Measurements from ENCODE around the gene HPS5. TPM values are rescaled to one million over a fixed set of nuclear protein-coding genes. Genes with fewer than 3 reads are reported as not detected.
A peak's percentile ranks its signal among the peaks of the same experiment; 100 is the strongest.
"Not testable (repeated sequence)": the region's sequence is repeated elsewhere in the genome, so short reads cannot be mapped to it uniquely, and the experiment has no call there.

HPS5 gene
- polyA plus RNA-seq, 1 donor (not counting 4 experiments of a cell fraction or from before 2014, with no cell fraction given) = 20.9 TPM

DNA sequence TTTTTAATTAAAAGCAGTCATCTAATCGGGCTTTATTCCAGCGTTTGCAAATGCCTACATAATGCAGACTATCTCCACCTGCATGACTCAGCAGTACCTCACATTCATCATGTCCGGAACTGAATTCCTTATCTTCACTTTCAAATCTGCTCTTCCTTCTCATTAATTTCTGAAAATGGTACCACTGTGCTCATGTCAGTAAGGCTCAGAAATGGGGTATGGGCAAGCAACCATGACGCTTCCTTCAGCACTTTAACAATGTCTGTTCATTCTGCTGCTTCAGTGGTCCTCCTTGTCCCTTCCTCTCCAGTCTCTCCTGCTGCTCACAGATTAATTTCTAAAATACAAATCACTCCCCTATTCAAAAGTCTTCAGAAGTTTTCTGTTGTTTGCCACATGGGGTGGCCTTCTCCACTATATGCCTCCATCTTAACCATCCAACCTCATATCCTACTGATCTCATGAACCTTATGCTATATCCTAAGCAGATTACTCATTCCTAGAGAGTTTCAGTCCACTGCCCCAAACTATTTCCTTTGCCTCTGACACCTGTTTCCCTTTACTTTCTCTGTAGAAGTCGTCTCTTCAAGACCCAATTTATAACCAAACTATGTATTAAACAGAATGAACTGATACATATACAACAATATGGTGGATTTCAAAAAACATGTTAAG lies 7.4 kb upstream of the HPS5 start:
- peaks cover 21% of the 10 kb centered on the region for H3K4me1 ChIP-seq (ENCODE audit: control insufficient read depth, extremely low read depth, insufficient read depth, low read length)
- peak; percentile 88 for FAIRE-seq

DNA sequence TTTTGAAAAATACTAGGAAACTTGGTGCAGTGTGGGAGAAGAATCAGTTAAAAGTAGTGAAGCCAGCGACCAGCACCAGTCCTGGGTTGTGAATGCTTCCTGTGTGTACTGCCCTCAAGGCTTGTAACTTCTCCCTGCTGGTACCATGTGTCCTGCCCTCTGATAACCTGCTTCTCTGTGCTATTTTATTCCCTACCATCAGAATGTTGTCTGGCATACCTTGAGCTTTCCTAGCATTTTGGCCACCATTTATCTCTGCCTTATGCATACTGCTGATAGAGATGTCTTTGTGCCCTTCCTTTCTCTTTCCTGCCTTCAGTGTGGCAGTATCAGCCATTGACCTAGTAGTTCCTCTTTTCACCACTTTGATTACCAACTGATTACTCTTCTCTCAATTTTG lies 2.4 kb upstream of the HPS5 start:
- FAIRE-seq = no peak
- H3K9me3 ChIP-seq (ENCODE audit: control insufficient read depth, low read depth, low read length) = no peaks in the 10 kb centered on the region
- H3K4me2 ChIP-seq (ENCODE audit: control insufficient read depth, extremely low read depth, insufficient read depth, low read depth, low read length) = peak overlapping the region; percentile 92
- dilution Hi-C loops (cut with MboI; ENCODE audit: extremely low pct_ligation_motif_present, low sequenced_read_pairs) = no loop called here
- DNase-seq (ENCODE audit: low read depth, low spot score) = no peak
- H4K20me1 ChIP-seq (ENCODE audit: control insufficient read depth, extremely low read depth, insufficient read depth, low read length) = no peaks in the 10 kb centered on the region
- H3K36me3 ChIP-seq (ENCODE audit: control insufficient read depth in 2 of 2, extremely low read depth in 1 of 2, insufficient read depth in 2 of 2, low read length in 2 of 2) = peaks cover 0 to 4% of the 10 kb centered on the region in 2 experiments
- H3K27me3 ChIP-seq (ENCODE audit: control insufficient read depth, extremely low read depth, insufficient read depth, low read length) = no peaks in the 10 kb centered on the region
- peaks cover 35% of the 10 kb centered on the region for H3K4me1 ChIP-seq (ENCODE audit: control insufficient read depth, extremely low read depth, insufficient read depth, low read length)
- H3K4me3 ChIP-seq (ENCODE audit: control insufficient read depth in 2 of 3, extremely low read depth in 1 of 3, insufficient read depth in 2 of 3, low read depth in 1 of 3, low read length in 3 of 3) = peak overlapping the region; percentile 62 to 97 (median 69)
- H3K9ac ChIP-seq (ENCODE audit: control insufficient read depth, extremely low read depth, insufficient read depth, low read length) = peak overlapping the region; percentile 97
- H3K27ac ChIP-seq (ENCODE audit: control insufficient read depth, insufficient read depth, low read length) = peak overlapping the region; percentile 22
- peaks cover 74% of the 10 kb centered on the region for H3K79me2 ChIP-seq (ENCODE audit: control insufficient read depth, insufficient read depth, low read length)
- no peak overlapping the region for H2AFZ ChIP-seq (ENCODE audit: control insufficient read depth, low read length)
- TF ChIP-seq, protein P1, sequence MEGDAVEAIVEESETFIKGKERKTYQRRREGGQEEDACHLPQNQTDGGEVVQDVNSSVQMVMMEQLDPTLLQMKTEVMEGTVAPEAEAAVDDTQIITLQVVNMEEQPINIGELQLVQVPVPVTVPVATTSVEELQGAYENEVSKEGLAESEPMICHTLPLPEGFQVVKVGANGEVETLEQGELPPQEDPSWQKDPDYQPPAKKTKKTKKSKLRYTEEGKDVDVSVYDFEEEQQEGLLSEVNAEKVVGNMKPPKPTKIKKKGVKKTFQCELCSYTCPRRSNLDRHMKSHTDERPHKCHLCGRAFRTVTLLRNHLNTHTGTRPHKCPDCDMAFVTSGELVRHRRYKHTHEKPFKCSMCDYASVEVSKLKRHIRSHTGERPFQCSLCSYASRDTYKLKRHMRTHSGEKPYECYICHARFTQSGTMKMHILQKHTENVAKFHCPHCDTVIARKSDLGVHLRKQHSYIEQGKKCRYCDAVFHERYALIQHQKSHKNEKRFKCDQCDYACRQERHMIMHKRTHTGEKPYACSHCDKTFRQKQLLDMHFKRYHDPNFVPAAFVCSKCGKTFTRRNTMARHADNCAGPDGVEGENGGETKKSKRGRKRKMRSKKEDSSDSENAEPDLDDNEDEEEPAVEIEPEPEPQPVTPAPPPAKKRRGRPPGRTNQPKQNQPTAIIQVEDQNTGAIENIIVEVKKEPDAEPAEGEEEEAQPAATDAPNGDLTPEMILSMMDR (optimal IDR thresholded peaks at IDR 0.05 in 1 of 3, IDR thresholded peaks at IDR 0.05 in 1 of 3, conservative IDR thresholded peaks at IDR 0.05 in 1 of 3; ENCODE audit: extremely low read depth in 1 of 3, insufficient read depth in 2 of 3, low read length in 3 of 3) = no peak
- TF ChIP-seq EZH2 (IDR thresholded peaks at IDR 0.05; ENCODE audit: low read length) = no peak
- peaks cover 2% of the 10 kb centered on the region for H3K9me1 ChIP-seq (ENCODE audit: control insufficient read depth, extremely low read depth, insufficient read depth, low read length)

More for the DNA sequence above, 7.4 kb upstream of the HPS5 start:
- DNase-seq (ENCODE audit: low read depth, low spot score) = peak; percentile 48
- peak overlapping the region; percentile 80 for H3K27ac ChIP-seq (ENCODE audit: control insufficient read depth, insufficient read depth, low read length)
- no peak for TF ChIP-seq EZH2 (IDR thresholded peaks at IDR 0.05; ENCODE audit: low read length)
- TF ChIP-seq, protein P1 (optimal IDR thresholded peaks at IDR 0.05 in 1 of 3, IDR thresholded peaks at IDR 0.05 in 1 of 3, conservative IDR thresholded peaks at IDR 0.05 in 1 of 3; ENCODE audit: extremely low read depth in 1 of 3, insufficient read depth in 2 of 3, low read length in 3 of 3) = no peak
- no peaks in the 10 kb centered on the region for H3K9me1 ChIP-seq (ENCODE audit: control insufficient read depth, extremely low read depth, insufficient read depth, low read length)
- H3K79me2 ChIP-seq (ENCODE audit: control insufficient read depth, insufficient read depth, low read length) = peaks cover 67% of the 10 kb centered on the region
- dilution Hi-C loops (cut with MboI; ENCODE audit: extremely low pct_ligation_motif_present, low sequenced_read_pairs) = no loop called here
- no peaks in the 10 kb centered on the region for H3K27me3 ChIP-seq (ENCODE audit: control insufficient read depth, extremely low read depth, insufficient read depth, low read length)
- peak overlapping the region; percentile 37 for H2AFZ ChIP-seq (ENCODE audit: control insufficient read depth, low read length)
- H3K9ac ChIP-seq (ENCODE audit: control insufficient read depth, extremely low read depth, insufficient read depth, low read length) = peak overlapping the region; percentile 42
- no peaks in the 10 kb centered on the region for H4K20me1 ChIP-seq (ENCODE audit: control insufficient read depth, extremely low read depth, insufficient read depth, low read length)
- H3K36me3 ChIP-seq (ENCODE audit: control insufficient read depth in 2 of 2, extremely low read depth in 1 of 2, insufficient read depth in 2 of 2, low read length in 2 of 2) = peaks cover 9 to 20% of the 10 kb centered on the region in 2 experiments
- peak overlapping the region in 2 of 3 experiments; percentile 29 to 50 for H3K4me3 ChIP-seq (ENCODE audit: control insufficient read depth in 2 of 3, extremely low read depth in 1 of 3, insufficient read depth in 2 of 3, low read depth in 1 of 3, low read length in 3 of 3)
- H3K9me3 ChIP-seq (ENCODE audit: control insufficient read depth, low read depth, low read length) = no peaks in the 10 kb centered on the region
- H3K4me2 ChIP-seq (ENCODE audit: control insufficient read depth, extremely low read depth, insufficient read depth, low read depth, low read length) = peak overlapping the region; percentile 93

DNA sequence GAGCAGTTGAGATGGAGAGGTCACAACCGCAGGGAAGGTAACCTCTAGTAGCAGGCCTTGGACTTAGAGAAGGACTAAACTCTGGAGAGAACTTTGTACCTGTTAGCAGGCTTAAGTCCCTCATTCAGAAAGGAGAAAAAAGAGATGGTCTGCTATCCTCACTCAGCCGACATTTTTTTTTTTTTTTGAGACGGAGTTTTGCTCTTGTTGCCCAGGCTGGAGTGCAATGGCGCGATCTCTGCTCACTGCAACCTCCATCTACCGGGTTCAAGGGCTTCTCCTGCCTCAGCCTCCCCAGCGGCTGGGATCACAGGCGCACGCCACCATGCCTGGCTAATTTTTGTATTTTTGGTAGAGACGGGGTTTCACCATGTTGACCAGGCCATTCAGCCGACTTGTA lies 1.9 kb upstream of the HPS5 start:
- Histone ChIP-seq H3K9ac (ENCODE audit: control insufficient read depth, extremely low read depth, insufficient read depth, low read length) (peak overlapping the region; percentile 97), H3K4me1 (ENCODE audit: control insufficient read depth, extremely low read depth, insufficient read depth, low read length) (peaks cover 30% of the 10 kb centered on the region), H3K27ac (ENCODE audit: control insufficient read depth, insufficient read depth, low read length) (peak overlapping the region; percentile 97), H3K79me2 (ENCODE audit: control insufficient read depth, insufficient read depth, low read length) (peaks cover 76% of the 10 kb centered on the region), H3K4me3 (ENCODE audit: control insufficient read depth in 2 of 3, extremely low read depth in 1 of 3, insufficient read depth in 2 of 3, low read depth in 1 of 3, low read length in 3 of 3) (peak overlapping the region; percentile 62 to 97 (median 69)), H3K4me2 (ENCODE audit: control insufficient read depth, extremely low read depth, insufficient read depth, low read depth, low read length) (peak overlapping the region; percentile 92)
- dilution Hi-C loops (cut with MboI; ENCODE audit: extremely low pct_ligation_motif_present, low sequenced_read_pairs); DNase-seq (ENCODE audit: low read depth, low spot score); H3K9me3 ChIP-seq (ENCODE audit: control insufficient read depth, low read depth, low read length); H2AFZ ChIP-seq (ENCODE audit: control insufficient read depth, low read length); H3K36me3 ChIP-seq (ENCODE audit: control insufficient read depth in 2 of 2, extremely low read depth in 1 of 2, insufficient read depth in 2 of 2, low read length in 2 of 2); H4K20me1 ChIP-seq (ENCODE audit: control insufficient read depth, extremely low read depth, insufficient read depth, low read length); H3K9me1 ChIP-seq (ENCODE audit: control insufficient read depth, extremely low read depth, insufficient read depth, low read length); H3K27me3 ChIP-seq (ENCODE audit: control insufficient read depth, extremely low read depth, insufficient read depth, low read length); FAIRE-seq: not testable (repeated sequence)
